ENCODE measurements around the gene FAM228A.

- TF ChIP-seq EZH2 (IDR thresholded peaks at IDR 0.05; ENCODE audit: borderline replicate concordance, insufficient read depth, low read length, poor library complexity, severe bottlenecking), result no peak
- TF ChIP-seq CTCF (IDR thresholded peaks at IDR 0.05; ENCODE audit: poor library complexity, severe bottlenecking), result no peak
- TF ChIP-seq, protein P1, sequence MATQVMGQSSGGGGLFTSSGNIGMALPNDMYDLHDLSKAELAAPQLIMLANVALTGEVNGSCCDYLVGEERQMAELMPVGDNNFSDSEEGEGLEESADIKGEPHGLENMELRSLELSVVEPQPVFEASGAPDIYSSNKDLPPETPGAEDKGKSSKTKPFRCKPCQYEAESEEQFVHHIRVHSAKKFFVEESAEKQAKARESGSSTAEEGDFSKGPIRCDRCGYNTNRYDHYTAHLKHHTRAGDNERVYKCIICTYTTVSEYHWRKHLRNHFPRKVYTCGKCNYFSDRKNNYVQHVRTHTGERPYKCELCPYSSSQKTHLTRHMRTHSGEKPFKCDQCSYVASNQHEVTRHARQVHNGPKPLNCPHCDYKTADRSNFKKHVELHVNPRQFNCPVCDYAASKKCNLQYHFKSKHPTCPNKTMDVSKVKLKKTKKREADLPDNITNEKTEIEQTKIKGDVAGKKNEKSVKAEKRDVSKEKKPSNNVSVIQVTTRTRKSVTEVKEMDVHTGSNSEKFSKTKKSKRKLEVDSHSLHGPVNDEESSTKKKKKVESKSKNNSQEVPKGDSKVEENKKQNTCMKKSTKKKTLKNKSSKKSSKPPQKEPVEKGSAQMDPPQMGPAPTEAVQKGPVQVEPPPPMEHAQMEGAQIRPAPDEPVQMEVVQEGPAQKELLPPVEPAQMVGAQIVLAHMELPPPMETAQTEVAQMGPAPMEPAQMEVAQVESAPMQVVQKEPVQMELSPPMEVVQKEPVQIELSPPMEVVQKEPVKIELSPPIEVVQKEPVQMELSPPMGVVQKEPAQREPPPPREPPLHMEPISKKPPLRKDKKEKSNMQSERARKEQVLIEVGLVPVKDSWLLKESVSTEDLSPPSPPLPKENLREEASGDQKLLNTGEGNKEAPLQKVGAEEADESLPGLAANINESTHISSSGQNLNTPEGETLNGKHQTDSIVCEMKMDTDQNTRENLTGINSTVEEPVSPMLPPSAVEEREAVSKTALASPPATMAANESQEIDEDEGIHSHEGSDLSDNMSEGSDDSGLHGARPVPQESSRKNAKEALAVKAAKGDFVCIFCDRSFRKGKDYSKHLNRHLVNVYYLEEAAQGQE (IDR thresholded peaks at IDR 0.05; ENCODE audit: borderline replicate concordance), result no peak
- TF ChIP-seq RAD21 (conservative IDR thresholded peaks at IDR 0.05), result no peak
- TF ChIP-seq EP300 (conservative IDR thresholded peaks at IDR 0.05; ENCODE audit: poor library complexity, severe bottlenecking), result no peak
- TF ChIP-seq MXI1 (conservative IDR thresholded peaks at IDR 0.05; ENCODE audit: poor library complexity, severe bottlenecking), result no peak
Observed at GRCh38 chr2:24147364-24147763, 27.5 kb upstream of the FAM228A start.
